WTC11 (cell line): ENCODE results near the gene TMEM154. TPM values are rescaled to one million over a fixed set of nuclear protein-coding genes. Genes with fewer than 3 reads are reported as not detected.

Experiments used
- ATAC-seq: fragments of 200-7000 bp; cut with Tn5 transposase; 2 replicates; pipeline ENCODE4 v1.10.0; 2021; ENCODE audit warnings: mild to moderate bottlenecking, moderate library complexity
- CTCF ChIA-PET: fragments of 300-600 bp; sonication (Branson Sonifier 250); formaldehyde crosslinking; loops from one replicate; lab custom pipeline; 2021; ENCODE audit warnings: antibody characterized with exemption; lab: Charles Lee
- POLR2A ChIA-PET: fragments of 350-600 bp; sonication (Branson Sonifier 250); formaldehyde crosslinking; loops from one replicate; lab custom pipeline; 2021; ENCODE audit warnings: antibody characterized with exemption; lab: Charles Lee
- DNase-seq: peaks from one replicate; pipeline ENCODE4 v3.0.0; 2021; ENCODE audit warnings: low spot score
- H3K27ac Mint-ChIP-seq: 2 replicates; pipeline ENCODE4 v1.8.0; 2021; ENCODE audit warnings: mixed read lengths
- H3K27me3 Mint-ChIP-seq: 2 replicates; pipeline ENCODE4 v1.8.0; 2021; ENCODE audit warnings: low read depth, mild to moderate bottlenecking, moderate library complexity, mixed read lengths
- H3K36me3 Mint-ChIP-seq: 2 replicates; pipeline ENCODE4 v1.8.0; 2021; ENCODE audit warnings: mixed read lengths
- H3K4me1 Mint-ChIP-seq: 2 replicates; pipeline ENCODE4 v1.8.0; 2022; ENCODE audit warnings: mixed read lengths
- H3K4me3 Mint-ChIP-seq: 2 replicates; pipeline ENCODE4 v1.8.0; 2021; ENCODE audit warnings: mild to moderate bottlenecking, moderate library complexity, mixed read lengths
- H3K9me3 Mint-ChIP-seq: 2 replicates; pipeline ENCODE4 v1.8.0; 2021; ENCODE audit warnings: mixed read lengths
- ATF2 ChIP-seq: sonication (generic); formaldehyde crosslinking; IDR thresholded peaks from 2 replicates; pipeline ENCODE4 v1.8.1; 2022; ENCODE audit warnings: low read depth, missing genetic modification reagents, borderline replicate concordance
- CREB1 ChIP-seq: sonication (generic); formaldehyde crosslinking; IDR thresholded peaks from 2 replicates; pipeline ENCODE4 v1.8.0; 2023; ENCODE audit warnings: mild to moderate bottlenecking, missing genetic modification reagents
- FOXK1 ChIP-seq: sonication (generic); formaldehyde crosslinking; IDR thresholded peaks from 2 replicates; pipeline ENCODE4 v1.8.0; 2022; ENCODE audit warnings: mild to moderate bottlenecking, moderate library complexity, missing genetic modification reagents
- FOXP1 ChIP-seq: sonication (generic); formaldehyde crosslinking; IDR thresholded peaks from 2 replicates; pipeline ENCODE4 v1.8.0; 2022; ENCODE audit warnings: missing genetic modification reagents, mild to moderate bottlenecking, moderate library complexity, borderline replicate concordance
- GRHL2 ChIP-seq: fragments of 250-450 bp; sonication (Bioruptor Pico); IDR thresholded peaks from 2 replicates; pipeline ENCODE4 v1.8.0; 2022; ENCODE audit warnings: mild to moderate bottlenecking, moderate library complexity; ENCODE audit not compliant: insufficient replicate concordance, severe bottlenecking
- JUN ChIP-seq: sonication (generic); formaldehyde crosslinking; IDR thresholded peaks from 2 replicates; pipeline ENCODE4 v1.8.0; 2023; ENCODE audit warnings: mild to moderate bottlenecking, missing genetic modification reagents
- KAT7 ChIP-seq: sonication (generic); formaldehyde crosslinking; IDR thresholded peaks from 2 replicates; pipeline ENCODE4 v1.8.1; 2023; ENCODE audit warnings: missing genetic modification reagents, mild to moderate bottlenecking, borderline replicate concordance
- MYBL2 ChIP-seq: sonication (generic); formaldehyde crosslinking; IDR thresholded peaks from 2 replicates; pipeline ENCODE4 v1.8.1; 2023; ENCODE audit warnings: mild to moderate bottlenecking, moderate library complexity, missing genetic modification reagents
- NR1H2 ChIP-seq: sonication (generic); formaldehyde crosslinking; IDR thresholded peaks from 2 replicates; pipeline ENCODE4 v1.9.0; 2021; ENCODE audit warnings: mild to moderate bottlenecking, moderate library complexity, missing genetic modification reagents
- NR3C1 ChIP-seq: sonication (generic); formaldehyde crosslinking; conservative IDR thresholded peaks from 2 replicates; pipeline ENCODE4 v1.8.1; 2023; ENCODE audit warnings: low read depth, mild to moderate bottlenecking, missing genetic modification reagents
- OVOL2 ChIP-seq: fragments of 250-450 bp; sonication (Bioruptor Pico); IDR thresholded peaks from 2 replicates; pipeline ENCODE4 v1.9.0; 2021; ENCODE audit warnings: mild to moderate bottlenecking, borderline replicate concordance
- RELA ChIP-seq: sonication (generic); formaldehyde crosslinking; IDR thresholded peaks from 2 replicates; pipeline ENCODE4 v1.8.1; 2022; ENCODE audit warnings: missing genetic modification reagents, mild to moderate bottlenecking, borderline replicate concordance
- TEAD4 ChIP-seq: sonication (generic); formaldehyde crosslinking; IDR thresholded peaks from 2 replicates; pipeline ENCODE4 v1.8.0; 2022; ENCODE audit warnings: mild to moderate bottlenecking, missing genetic modification reagents
- ZBTB21 ChIP-seq: sonication (generic); formaldehyde crosslinking; IDR thresholded peaks from 2 replicates; pipeline ENCODE4 v1.8.1; 2023; ENCODE audit warnings: mild to moderate bottlenecking, missing genetic modification reagents, borderline replicate concordance
- ZBTB43 ChIP-seq: sonication (generic); formaldehyde crosslinking; IDR thresholded peaks from 2 replicates; pipeline ENCODE4 v1.8.1; 2023; ENCODE audit warnings: mild to moderate bottlenecking, missing genetic modification reagents
- ZNF121 ChIP-seq: sonication (generic); formaldehyde crosslinking; IDR thresholded peaks from 2 replicates; pipeline ENCODE4 v1.8.0; 2023; ENCODE audit warnings: missing genetic modification reagents
- ZNF281 ChIP-seq: sonication (generic); formaldehyde crosslinking; IDR thresholded peaks from 2 replicates; pipeline ENCODE4 v1.8.0; 2023; ENCODE audit warnings: mild to moderate bottlenecking, missing genetic modification reagents
- total RNA-seq: library from RNA; stranded (reverse); gene quantifications from 3 replicates; pipeline ENCODE4 v1.2.3, GENCODE V29; 2021
- TF ChIP-seq, protein P1 (sequence below): fragments of 250-450 bp; sonication (Bioruptor Pico); conservative IDR thresholded peaks from 2 replicates; pipeline ENCODE4 v1.9.0; 2021; ENCODE audit warnings: mild to moderate bottlenecking

The TMEM154 gene
- total RNA-seq, 1 experiment from 2014 or later, result 2.1 TPM

- no peak for TF ChIP-seq NR3C1 (CRISPR knock-in tag)
Measured at GRCh38 chr4:152661649-152662048, 18.1 kb downstream of the TMEM154 start (continued).

DNA sequence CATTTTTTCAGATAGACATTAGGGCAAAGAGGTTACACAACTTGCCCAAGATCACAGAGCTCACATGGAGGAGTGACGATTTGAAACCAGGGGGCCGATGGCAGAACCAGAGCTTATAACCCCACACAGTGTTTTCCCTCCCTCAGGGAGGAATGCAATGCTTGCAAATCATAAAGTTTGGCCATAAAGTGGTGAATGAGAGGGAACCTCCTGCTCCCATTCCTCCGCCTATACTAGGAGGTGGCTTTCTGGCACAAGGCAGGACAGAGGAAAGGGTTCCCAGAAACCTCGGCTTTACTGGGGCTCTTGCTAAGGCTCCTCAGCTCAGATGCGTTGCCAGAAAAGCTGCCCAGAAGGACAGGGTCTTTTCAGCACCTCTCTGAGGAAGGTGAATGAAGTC lies 19.3 kb downstream of the TMEM154 start:
- TF ChIP-seq FOXK1 (no peak), OVOL2 (CRISPR knock-in tag) (no peak), NR1H2 (CRISPR knock-in tag) (no peak), GRHL2 (no peak), ATF2 (CRISPR knock-in tag) (no peak), MYBL2 (no peak), KAT7 (CRISPR knock-in tag) (no peak), ZBTB43 (no peak), TEAD4 (no peak), ZNF121 (CRISPR knock-in tag) (no peak), ZNF281 (CRISPR knock-in tag) (no peak)
- TF ChIP-seq, protein P1, sequence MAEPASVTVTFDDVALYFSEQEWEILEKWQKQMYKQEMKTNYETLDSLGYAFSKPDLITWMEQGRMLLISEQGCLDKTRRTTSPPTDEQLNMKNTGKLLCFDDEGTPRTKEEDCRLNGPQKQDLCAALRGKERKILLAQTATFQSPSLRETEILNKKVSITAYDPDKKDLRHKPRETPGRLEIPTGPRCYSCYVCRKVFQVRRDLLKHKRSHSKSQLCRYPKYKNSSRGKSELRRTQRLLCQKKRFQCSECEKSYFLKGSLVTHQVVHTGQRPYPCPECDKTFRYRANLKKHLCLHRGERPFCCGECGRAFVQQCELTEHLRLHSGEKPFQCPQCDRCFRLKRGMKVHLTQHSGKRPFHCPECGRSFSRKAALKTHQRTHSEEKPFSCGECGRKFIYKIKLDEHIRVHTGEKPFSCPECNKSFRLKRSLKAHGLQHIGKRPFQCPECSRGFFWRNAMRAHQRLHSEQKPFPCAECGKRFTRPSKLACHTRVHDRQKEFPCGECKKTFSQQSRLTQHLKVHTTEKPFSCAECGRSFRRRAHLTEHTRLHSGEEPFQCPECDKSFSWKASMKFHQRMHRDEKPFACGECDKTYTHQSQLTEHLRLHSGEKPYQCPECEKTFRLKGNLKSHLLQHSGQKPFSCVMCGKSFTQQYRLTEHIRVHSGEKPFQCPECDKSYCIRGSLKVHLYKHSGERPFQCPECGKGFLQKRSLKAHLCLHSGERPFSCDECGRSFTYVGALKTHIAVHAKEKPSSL (CRISPR knock-in tag), result no peak
- Mint-ChIP-seq H3K36me3 (peaks cover 22% of the 10 kb centered on the region), H3K27me3 (peaks cover 6% of the 10 kb centered on the region; the same call in 1 of the 2 replicates), H3K4me3 (no peak overlapping the region), H3K4me1 (peaks cover 11% of the 10 kb centered on the region), H3K9me3 (peaks cover 36% of the 10 kb centered on the region), H3K27ac (no peak overlapping the region)
- ChIA-PET CTCF (no interaction called here), POLR2A (interaction anchor here (0.6 kb wide), 1 partner anchor 203 kb away, joined by 3 read pairs; no protein-coding TSS in a partner anchor)
- ATAC-seq (no peak), DNase-seq (no peak)

DNA sequence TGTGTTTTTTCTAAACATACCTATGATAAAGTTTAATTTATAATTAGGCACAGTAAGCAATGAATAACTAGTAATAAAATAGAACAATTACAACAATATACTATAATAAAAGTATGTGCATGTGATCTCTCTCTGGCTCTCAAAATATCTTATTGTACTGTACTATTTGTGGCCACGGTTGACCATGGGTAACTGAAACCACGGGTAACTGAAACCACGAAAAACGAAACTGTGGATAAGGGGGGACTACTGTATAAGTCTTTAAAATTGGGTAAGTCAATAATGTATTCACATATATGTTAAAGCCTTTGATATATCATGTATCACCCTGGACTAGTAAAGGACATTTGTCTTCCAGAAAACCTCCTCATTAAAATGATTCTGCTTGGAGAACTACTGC lies 20.0 kb downstream of the TMEM154 start:
- POLR2A ChIA-PET, result no interaction called here
- Mint-ChIP-seq H3K9me3 (peaks cover 36% of the 10 kb centered on the region), H3K27me3 (peaks cover 6% of the 10 kb centered on the region; the same call in 1 of the 2 replicates), H3K27ac (no peak overlapping the region), H3K36me3 (peaks cover 22% of the 10 kb centered on the region), H3K4me1 (peaks cover 11% of the 10 kb centered on the region), H3K4me3 (no peak overlapping the region)
- ATAC-seq, result no peak
- DNase-seq, result no peak
- CTCF ChIA-PET, result no interaction called here
- no peak for TF ChIP-seq FOXP1
- no peak for TF ChIP-seq CREB1 (CRISPR knock-in tag)
- no peak for TF ChIP-seq RELA
- no peak for TF ChIP-seq JUN (CRISPR knock-in tag)
- no peak for TF ChIP-seq ATF2 (CRISPR knock-in tag)
- TF ChIP-seq ZBTB21 (CRISPR knock-in tag), result no peak
- TF ChIP-seq MYBL2, result no peak
